WI38 (cell line): ENCODE measurements around the gene DYNC2H1.

Source experiments
- H3K4me3 ChIP-seq: 2 replicates; pipeline ENCODE4 v1.5.1; 2011; ENCODE audit warnings: low read depth, mild to moderate bottlenecking, control low read depth, low read length
- CTCF ChIP-seq: IDR thresholded peaks from 2 replicates; pipeline ENCODE4 v1.5.1; 2012; ENCODE audit warnings: low read depth, mild to moderate bottlenecking, control low read depth, low read length

DYNC2H1 gene

DNA sequence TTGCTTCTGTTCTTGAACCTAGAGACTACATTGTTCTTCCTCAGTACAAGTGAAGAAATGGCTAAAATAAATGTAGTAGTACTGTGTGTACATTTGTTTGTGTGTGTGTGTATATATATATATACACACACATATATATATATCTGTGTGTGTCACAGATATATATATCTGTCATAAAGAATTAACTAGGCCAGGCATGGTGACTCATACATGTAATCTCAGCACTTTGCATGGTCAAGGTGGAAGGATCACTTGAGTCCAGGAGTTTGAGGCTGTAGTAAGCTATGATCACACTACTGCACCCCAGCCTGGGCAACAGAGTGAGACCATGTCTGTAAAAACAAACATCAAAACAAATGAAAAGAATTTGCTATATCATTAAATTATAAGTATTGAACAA, 164.8 kb downstream of the DYNC2H1 start:
- no peak for TF ChIP-seq CTCF
- no peak overlapping the region for H3K4me3 ChIP-seq

- TF ChIP-seq CTCF = no peak
- H3K4me3 ChIP-seq = no peak overlapping the region
Observed at GRCh38 chr11:103279821-103280220, 170.6 kb downstream of the DYNC2H1 start.

DNA sequence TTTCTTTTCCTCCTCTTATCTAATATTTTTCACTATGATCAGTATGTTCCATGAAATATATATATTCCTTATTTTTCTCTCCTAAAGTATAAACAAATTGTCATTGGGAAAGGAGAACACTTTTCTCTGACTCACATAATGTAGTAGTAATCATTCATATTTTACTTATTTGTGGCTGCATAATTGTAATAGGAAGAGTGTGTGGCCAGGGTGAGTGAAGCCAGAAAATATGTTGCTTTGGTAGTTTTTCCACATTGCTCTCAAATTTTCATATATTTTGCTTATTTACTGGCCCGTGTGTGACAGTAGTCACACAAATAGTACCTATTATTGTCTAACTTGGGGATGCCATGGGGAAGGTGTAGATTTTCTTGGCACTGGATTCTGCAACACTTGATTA, 172.1 kb downstream of the DYNC2H1 start:
- no peak for TF ChIP-seq CTCF

DNA sequence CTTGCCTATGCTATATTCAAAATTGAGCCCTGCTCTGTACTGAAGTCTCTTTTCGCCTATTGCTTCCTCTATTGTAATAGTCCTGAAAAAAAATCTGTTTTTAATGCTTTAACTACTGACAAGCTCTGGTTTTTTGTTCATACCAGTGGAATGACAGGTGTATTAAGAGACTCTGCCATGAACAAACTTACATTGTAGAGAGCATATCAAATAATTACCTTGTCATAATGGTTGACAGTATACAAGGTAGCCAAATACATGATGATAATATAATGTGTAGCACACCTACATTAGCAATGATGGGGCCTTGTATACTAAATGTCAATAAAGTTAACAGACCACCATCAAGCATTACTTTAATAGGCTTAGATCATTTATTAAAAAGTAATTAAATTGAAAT, 175.0 kb downstream of the DYNC2H1 start:
- TF ChIP-seq CTCF = no peak
- no peak overlapping the region for H3K4me3 ChIP-seq

More for the DNA sequence above, 172.1 kb downstream of the DYNC2H1 start:
- no peak overlapping the region for H3K4me3 ChIP-seq

- no peak for TF ChIP-seq CTCF
- no peak overlapping the region for H3K4me3 ChIP-seq
Observed at GRCh38 chr11:103294516-103294915, 185.3 kb downstream of the DYNC2H1 start.

DNA sequence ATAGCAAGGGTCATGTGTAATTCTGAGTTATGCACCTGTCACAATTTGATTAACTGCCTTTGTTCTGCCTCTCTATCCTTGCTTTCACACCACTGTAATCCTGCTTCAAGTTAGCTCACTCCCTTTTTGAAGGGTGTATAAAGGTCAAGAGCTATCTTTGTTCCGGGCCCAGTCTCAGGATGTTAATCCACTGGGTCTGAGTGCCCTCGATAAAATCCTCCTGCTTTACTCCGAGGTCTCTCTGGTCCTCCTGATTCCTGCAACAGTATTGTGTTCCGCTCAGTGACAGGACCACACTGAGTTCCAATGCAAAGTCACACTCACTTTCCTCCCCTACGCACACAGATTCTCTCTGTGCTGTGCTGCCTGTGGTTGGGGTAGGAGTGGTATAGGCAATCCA, 186.5 kb downstream of the DYNC2H1 start:
- no peak overlapping the region for H3K4me3 ChIP-seq
- no peak for TF ChIP-seq CTCF

- H3K4me3 ChIP-seq = no peak overlapping the region
- no peak for TF ChIP-seq CTCF
Observed at GRCh38 chr11:103297900-103298299, 188.7 kb downstream of the DYNC2H1 start.
